Stimulated activated CD8-positive, alpha-beta memory T cell treated with anti-CD3 and anti-CD28 coated beads, Interleukin-4, amount 100 ng/mL, for 4 hours (primary cell): ENCODE data around the gene ENKD1.
A peak's percentile ranks its signal among the peaks of the same experiment; 100 is the strongest.
"Not testable (repeated sequence)": the region's sequence is repeated elsewhere in the genome, so short reads cannot be mapped to it uniquely, and the experiment has no call there.

Experiments
- DNase-seq, 2 donors: peaks; one replicate each; pipeline ENCODE4 v3.0.0-alpha.2; 2020; ENCODE audit warnings: low read depth in 2 of 2, low spot score in 1 of 2

Gene ENKD1

GRCh38 chr16:67666559-67667452 is at the start of gene ENKD1, which contains the start of gene C16orf86:
Gene ENKD1, minus strand, starts transcription at chr16:67666750. Its CDS starts 308 bp downstream, at chr16:67666442.
Gene C16orf86, plus strand, starts transcription at chr16:67666814. Its CDS starts 157 bp downstream, at chr16:67666971.
- DNase-seq = peak; percentile 54 to 63

- no peak for DNase-seq
Observed at GRCh38 chr16:67716097-67716496, 49.5 kb upstream of the ENKD1 start.

GRCh38 chr16:67714522-67714921 is 48.0 kb upstream of the ENKD1 start:
- DNase-seq = no peak

- DNase-seq = no peak
Observed at GRCh38 chr16:67713647-67714273, 47.2 kb upstream of the ENKD1 start.

- no peak for DNase-seq
Observed at GRCh38 chr16:67710607-67711006, 44.1 kb upstream of the ENKD1 start.

GRCh38 chr16:67709050-67709449 is 42.5 kb upstream of the ENKD1 start:
- DNase-seq = no peak

GRCh38 chr16:67708368-67708771 is 41.8 kb upstream of the ENKD1 start:
- no peak for DNase-seq

GRCh38 chr16:67707790-67708189 is 41.2 kb upstream of the ENKD1 start:
- DNase-seq = no peak

- DNase-seq = no peak
Observed at GRCh38 chr16:67707210-67707609, 40.7 kb upstream of the ENKD1 start.

- DNase-seq = no peak
Observed at GRCh38 chr16:67704110-67704509, 37.6 kb upstream of the ENKD1 start.

GRCh38 chr16:67703626-67704025 is 37.1 kb upstream of the ENKD1 start:
- no peak for DNase-seq

- DNase-seq = no peak
Observed at GRCh38 chr16:67702130-67702529, 35.6 kb upstream of the ENKD1 start.

GRCh38 chr16:67701420-67701819 is 34.9 kb upstream of the ENKD1 start:
- no peak for DNase-seq

GRCh38 chr16:67699265-67699664 is 32.7 kb upstream of the ENKD1 start:
- DNase-seq = no peak

- DNase-seq = no peak
Observed at GRCh38 chr16:67697422-67698185, 31.1 kb upstream of the ENKD1 start.

- DNase-seq = no peak
Observed at GRCh38 chr16:67694611-67695010, 28.1 kb upstream of the ENKD1 start.

- not testable (repeated sequence) for DNase-seq
Observed at GRCh38 chr16:67693517-67694285, 27.2 kb upstream of the ENKD1 start.

- DNase-seq = no peak
Observed at GRCh38 chr16:67685388-67686112, 19.0 kb upstream of the ENKD1 start.

GRCh38 chr16:67683767-67684166 is 17.2 kb upstream of the ENKD1 start:
- DNase-seq = no peak
